HepG2 (cell line): ENCODE results near the gene DDX19B. TPM values are rescaled to one million over a fixed set of nuclear protein-coding genes. Genes with fewer than 3 reads are reported as not detected.

ENCODE experiments used
- AGO1 ChIP-seq: fragments of 200-400 bp; formaldehyde crosslinking; IDR thresholded peaks from 2 replicates; pipeline ENCODE4 v1.6.1; 2017; ENCODE audit warnings: mild to moderate bottlenecking, low read depth, low read length, moderate library complexity; ENCODE audit not compliant: poor library complexity, severe bottlenecking
- RBAK ChIP-seq: sonication (generic); formaldehyde crosslinking; IDR thresholded peaks from 2 replicates; pipeline ENCODE4 v1.5.1; 2020; ENCODE audit warnings: mild to moderate bottlenecking, missing genetic modification reagents
- ZFYVE20 ChIP-seq: sonication (generic); formaldehyde crosslinking; IDR thresholded peaks from 2 replicates; pipeline ENCODE4 v1.8.0; 2023; ENCODE audit warnings: low read depth, mild to moderate bottlenecking, moderate library complexity, missing genetic modification reagents, borderline replicate concordance
- ZKSCAN1 ChIP-seq: fragments of 150-350 bp; IDR thresholded peaks from 2 replicates; pipeline ENCODE4 v1.6.1; 2014; ENCODE audit warnings: low read length
- ZNF761 ChIP-seq: sonication (generic); formaldehyde crosslinking; conservative IDR thresholded peaks from 2 replicates; pipeline ENCODE4 v1.4.0; 2020; ENCODE audit warnings: mild to moderate bottlenecking, missing genetic modification reagents
- polyA plus RNA-seq, 8 experiments: library from polyadenylated mRNA; depleted of rRNA in 3 of 8; stranded (reverse) in 7 of 8; unstranded in 1 of 8; fragments of >200 nt; fragmentation: Illumina TruSeq in 4 of 8; extraction: Trizol in 4 of 8; gene quantifications; 2 replicates each; pipeline versions ENCODE4 v1.2.1 to v1.2.3, GENCODE V29; 2011 to 2016; ENCODE audit warnings: low read depth in 4 of 8, missing spikeins in 1 of 8, mixed read lengths in 1 of 8; ENCODE audit not compliant: insufficient read depth in 1 of 8
- total RNA-seq, 5 experiments: library from RNA; depleted of rRNA; stranded (reverse); fragments of >200 nt; fragmentation: Illumina TruSeq; extraction: Trizol; gene quantifications; 2 replicates each; pipeline ENCODE4 v1.2.3, GENCODE V29; 2016; ENCODE audit warnings: low read depth in 1 of 5
- TF ChIP-seq, protein P1 (sequence below), 2 experiments: fragments of 450-650 bp in 1 of 2; sonication (generic) in 1 of 2; formaldehyde crosslinking in 1 of 2; IDR thresholded peaks; 2 replicates each; pipeline versions ENCODE4 v1.6.1 to v1.8.0; 2016 to 2022; ENCODE audit warnings: antibody characterized with exemption in 1 of 2, mild to moderate bottlenecking in 1 of 2, missing genetic modification reagents in 1 of 2
- TF ChIP-seq, protein P2 (sequence below): sonication (generic); formaldehyde crosslinking; IDR thresholded peaks from 2 replicates; pipeline ENCODE4 v1.4.0; 2020; ENCODE audit warnings: low read depth, mild to moderate bottlenecking, missing genetic modification reagents
- TF ChIP-seq, protein P3 (sequence below): sonication (generic); formaldehyde crosslinking; IDR thresholded peaks from 2 replicates; pipeline ENCODE4 v1.5.1; 2020; ENCODE audit warnings: mild to moderate bottlenecking, moderate library complexity, missing genetic modification reagents
- TF ChIP-seq, protein P4 (sequence below): sonication (generic); formaldehyde crosslinking; IDR thresholded peaks from 2 replicates; pipeline ENCODE4 v1.5.1; 2020; ENCODE audit warnings: mild to moderate bottlenecking, missing genetic modification reagents, borderline replicate concordance

Gene DDX19B
- total and polyA plus RNA-seq, 2 of the 13 experiments (the other 11 are each of a cell fraction or from before 2014, with no cell fraction given), result 36.2 to 40.0 TPM

DNA sequence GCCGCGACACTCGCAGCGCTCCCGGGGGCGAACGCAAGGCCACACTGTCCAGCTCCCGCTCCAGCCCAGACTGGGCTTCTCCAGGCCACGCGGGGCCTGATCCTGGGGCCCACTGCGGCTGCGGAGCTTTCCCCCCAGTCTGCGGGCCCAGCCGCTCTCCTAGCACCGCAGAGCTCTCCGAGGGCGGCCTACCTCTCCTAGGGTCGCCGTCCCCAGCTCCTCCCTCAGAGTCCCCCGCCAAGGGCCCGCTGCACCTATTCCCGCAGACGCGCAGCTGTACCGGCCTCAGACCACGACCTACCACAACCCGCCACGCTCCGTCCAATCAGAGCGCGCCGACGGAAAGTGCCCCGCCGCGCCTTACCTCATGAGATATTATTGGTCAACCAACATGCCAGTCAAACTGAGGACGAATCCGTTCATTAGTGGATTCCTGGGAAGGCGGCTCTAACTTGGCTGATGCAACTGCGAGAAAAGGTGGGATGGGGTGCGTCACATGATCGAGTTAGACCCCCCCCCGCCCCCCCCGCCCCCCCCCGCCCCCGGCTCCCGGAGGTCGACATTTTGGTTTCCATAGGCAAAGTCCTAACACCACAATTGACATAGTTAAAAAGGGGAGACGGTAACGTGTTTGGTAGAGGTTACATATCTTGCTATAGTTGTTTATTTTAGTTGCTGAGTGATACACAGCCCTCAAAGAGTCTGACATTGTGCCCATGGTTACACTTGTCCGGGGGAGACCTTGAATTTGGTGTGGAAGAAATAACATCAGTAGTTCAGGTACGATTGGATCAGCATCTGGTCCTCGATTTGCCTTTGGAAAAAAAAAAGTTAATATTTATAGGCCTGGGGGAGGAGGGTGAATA lies 9.5 kb upstream of the DDX19B start, which contains the start of gene AARS1 (continued):
- TF ChIP-seq, protein P1, sequence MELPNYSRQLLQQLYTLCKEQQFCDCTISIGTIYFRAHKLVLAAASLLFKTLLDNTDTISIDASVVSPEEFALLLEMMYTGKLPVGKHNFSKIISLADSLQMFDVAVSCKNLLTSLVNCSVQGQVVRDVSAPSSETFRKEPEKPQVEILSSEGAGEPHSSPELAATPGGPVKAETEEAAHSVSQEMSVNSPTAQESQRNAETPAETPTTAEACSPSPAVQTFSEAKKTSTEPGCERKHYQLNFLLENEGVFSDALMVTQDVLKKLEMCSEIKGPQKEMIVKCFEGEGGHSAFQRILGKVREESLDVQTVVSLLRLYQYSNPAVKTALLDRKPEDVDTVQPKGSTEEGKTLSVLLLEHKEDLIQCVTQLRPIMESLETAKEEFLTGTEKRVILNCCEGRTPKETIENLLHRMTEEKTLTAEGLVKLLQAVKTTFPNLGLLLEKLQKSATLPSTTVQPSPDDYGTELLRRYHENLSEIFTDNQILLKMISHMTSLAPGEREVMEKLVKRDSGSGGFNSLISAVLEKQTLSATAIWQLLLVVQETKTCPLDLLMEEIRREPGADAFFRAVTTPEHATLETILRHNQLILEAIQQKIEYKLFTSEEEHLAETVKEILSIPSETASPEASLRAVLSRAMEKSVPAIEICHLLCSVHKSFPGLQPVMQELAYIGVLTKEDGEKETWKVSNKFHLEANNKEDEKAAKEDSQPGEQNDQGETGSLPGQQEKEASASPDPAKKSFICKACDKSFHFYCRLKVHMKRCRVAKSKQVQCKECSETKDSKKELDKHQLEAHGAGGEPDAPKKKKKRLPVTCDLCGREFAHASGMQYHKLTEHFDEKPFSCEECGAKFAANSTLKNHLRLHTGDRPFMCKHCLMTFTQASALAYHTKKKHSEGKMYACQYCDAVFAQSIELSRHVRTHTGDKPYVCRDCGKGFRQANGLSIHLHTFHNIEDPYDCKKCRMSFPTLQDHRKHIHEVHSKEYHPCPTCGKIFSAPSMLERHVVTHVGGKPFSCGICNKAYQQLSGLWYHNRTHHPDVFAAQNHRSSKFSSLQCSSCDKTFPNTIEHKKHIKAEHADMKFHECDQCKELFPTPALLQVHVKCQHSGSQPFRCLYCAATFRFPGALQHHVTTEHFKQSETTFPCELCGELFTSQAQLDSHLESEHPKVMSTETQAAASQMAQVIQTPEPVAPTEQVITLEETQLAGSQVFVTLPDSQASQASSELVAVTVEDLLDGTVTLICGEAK (IDR thresholded peaks at IDR 0.05), result no peak
- TF ChIP-seq, protein P1 (CRISPR knock-in tag; IDR thresholded peaks at IDR 0.05), result peak; percentile 77
- TF ChIP-seq, protein P2, sequence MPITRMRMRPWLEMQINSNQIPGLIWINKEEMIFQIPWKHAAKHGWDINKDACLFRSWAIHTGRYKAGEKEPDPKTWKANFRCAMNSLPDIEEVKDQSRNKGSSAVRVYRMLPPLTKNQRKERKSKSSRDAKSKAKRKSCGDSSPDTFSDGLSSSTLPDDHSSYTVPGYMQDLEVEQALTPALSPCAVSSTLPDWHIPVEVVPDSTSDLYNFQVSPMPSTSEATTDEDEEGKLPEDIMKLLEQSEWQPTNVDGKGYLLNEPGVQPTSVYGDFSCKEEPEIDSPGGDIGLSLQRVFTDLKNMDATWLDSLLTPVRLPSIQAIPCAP (CRISPR knock-in tag), result no peak; the same call in 1 of the 2 replicates
- 0 out of 2 replicates have a peak, but pooled peaks have one; percentile 45 for TF ChIP-seq ZNF761 (CRISPR knock-in tag)
- TF ChIP-seq, protein P3, sequence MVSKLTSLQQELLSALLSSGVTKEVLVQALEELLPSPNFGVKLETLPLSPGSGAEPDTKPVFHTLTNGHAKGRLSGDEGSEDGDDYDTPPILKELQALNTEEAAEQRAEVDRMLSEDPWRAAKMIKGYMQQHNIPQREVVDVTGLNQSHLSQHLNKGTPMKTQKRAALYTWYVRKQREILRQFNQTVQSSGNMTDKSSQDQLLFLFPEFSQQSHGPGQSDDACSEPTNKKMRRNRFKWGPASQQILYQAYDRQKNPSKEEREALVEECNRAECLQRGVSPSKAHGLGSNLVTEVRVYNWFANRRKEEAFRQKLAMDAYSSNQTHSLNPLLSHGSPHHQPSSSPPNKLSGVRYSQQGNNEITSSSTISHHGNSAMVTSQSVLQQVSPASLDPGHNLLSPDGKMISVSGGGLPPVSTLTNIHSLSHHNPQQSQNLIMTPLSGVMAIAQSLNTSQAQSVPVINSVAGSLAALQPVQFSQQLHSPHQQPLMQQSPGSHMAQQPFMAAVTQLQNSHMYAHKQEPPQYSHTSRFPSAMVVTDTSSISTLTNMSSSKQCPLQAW (CRISPR knock-in tag), result peak; percentile 46; the same call in 1 of the 2 replicates
- TF ChIP-seq AGO1, result no peak
- TF ChIP-seq ZFYVE20 (CRISPR knock-in tag), result no peak
- TF ChIP-seq ZKSCAN1, result no peak
- TF ChIP-seq, protein P4, sequence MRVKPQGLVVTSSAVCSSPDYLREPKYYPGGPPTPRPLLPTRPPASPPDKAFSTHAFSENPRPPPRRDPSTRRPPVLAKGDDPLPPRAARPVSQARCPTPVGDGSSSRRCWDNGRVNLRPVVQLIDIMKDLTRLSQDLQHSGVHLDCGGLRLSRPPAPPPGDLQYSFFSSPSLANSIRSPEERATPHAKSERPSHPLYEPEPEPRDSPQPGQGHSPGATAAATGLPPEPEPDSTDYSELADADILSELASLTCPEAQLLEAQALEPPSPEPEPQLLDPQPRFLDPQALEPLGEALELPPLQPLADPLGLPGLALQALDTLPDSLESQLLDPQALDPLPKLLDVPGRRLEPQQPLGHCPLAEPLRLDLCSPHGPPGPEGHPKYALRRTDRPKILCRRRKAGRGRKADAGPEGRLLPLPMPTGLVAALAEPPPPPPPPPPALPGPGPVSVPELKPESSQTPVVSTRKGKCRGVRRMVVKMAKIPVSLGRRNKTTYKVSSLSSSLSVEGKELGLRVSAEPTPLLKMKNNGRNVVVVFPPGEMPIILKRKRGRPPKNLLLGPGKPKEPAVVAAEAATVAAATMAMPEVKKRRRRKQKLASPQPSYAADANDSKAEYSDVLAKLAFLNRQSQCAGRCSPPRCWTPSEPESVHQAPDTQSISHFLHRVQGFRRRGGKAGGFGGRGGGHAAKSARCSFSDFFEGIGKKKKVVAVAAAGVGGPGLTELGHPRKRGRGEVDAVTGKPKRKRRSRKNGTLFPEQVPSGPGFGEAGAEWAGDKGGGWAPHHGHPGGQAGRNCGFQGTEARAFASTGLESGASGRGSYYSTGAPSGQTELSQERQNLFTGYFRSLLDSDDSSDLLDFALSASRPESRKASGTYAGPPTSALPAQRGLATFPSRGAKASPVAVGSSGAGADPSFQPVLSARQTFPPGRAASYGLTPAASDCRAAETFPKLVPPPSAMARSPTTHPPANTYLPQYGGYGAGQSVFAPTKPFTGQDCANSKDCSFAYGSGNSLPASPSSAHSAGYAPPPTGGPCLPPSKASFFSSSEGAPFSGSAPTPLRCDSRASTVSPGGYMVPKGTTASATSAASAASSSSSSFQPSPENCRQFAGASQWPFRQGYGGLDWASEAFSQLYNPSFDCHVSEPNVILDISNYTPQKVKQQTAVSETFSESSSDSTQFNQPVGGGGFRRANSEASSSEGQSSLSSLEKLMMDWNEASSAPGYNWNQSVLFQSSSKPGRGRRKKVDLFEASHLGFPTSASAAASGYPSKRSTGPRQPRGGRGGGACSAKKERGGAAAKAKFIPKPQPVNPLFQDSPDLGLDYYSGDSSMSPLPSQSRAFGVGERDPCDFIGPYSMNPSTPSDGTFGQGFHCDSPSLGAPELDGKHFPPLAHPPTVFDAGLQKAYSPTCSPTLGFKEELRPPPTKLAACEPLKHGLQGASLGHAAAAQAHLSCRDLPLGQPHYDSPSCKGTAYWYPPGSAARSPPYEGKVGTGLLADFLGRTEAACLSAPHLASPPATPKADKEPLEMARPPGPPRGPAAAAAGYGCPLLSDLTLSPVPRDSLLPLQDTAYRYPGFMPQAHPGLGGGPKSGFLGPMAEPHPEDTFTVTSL (CRISPR knock-in tag), result no peak
- TF ChIP-seq RBAK, result no peak
